Ovary (tissue), 9 donors: ENCODE measurements around the gene EIF3B. TPM values are rescaled to one million over a fixed set of nuclear protein-coding genes. Genes with fewer than 3 reads are reported as not detected.
"Not testable (repeated sequence)": the region's sequence is repeated elsewhere in the genome, so short reads cannot be mapped to it uniquely, and the experiment has no call there.

ENCODE experiments used
- DNase-seq, 5 donors: peaks; one replicate each; pipeline ENCODE4 v3.0.0-alpha.2; 2019 to 2020
- H3K27ac ChIP-seq, 2 donors: fragments of 200-600 bp; one replicate each; pipeline versions ENCODE4 v1.5.1 to v1.8.0; 2019 to 2022
- H3K27me3 ChIP-seq: fragments of 200-600 bp; one replicate; pipeline ENCODE4 v1.8.0; 2022
- H3K36me3 ChIP-seq: fragments of 200-600 bp; sonication (generic); one replicate; pipeline ENCODE4 v1.5.1; 2019
- H3K4me1 ChIP-seq: one replicate; pipeline ENCODE4 v1.8.1; 2013; ENCODE audit warnings: mild to moderate bottlenecking, moderate library complexity; ENCODE audit not compliant: insufficient read depth
- H3K4me3 ChIP-seq: fragments of 200-600 bp; sonication (generic); one replicate; pipeline ENCODE4 v1.5.1; 2017
- H3K9me3 ChIP-seq, 2 donors: fragments of 200-600 bp in 1 of 2; sonication (generic) in 1 of 2; one replicate each; pipeline versions ENCODE4 v1.5.1 to v1.8.1; 2013 to 2019; ENCODE audit warnings: mild to moderate bottlenecking in 1 of 2, moderate library complexity in 1 of 2
- CTCF ChIP-seq, 3 donors: fragments of 450-650 bp in 2 of 3; fragments of 200-600 bp in 1 of 3; IDR thresholded peaks; one replicate each; pipeline versions ENCODE4 v1.5.1 to v1.8.0; 2016 to 2022; ENCODE audit warnings: antibody characterized with exemption in 3 of 3, mild to moderate bottlenecking in 1 of 3
- EP300 ChIP-seq: sonication (generic); formaldehyde crosslinking; IDR thresholded peaks from one replicate; pipeline ENCODE4 v1.6.1; 2017; ENCODE audit warnings: antibody characterized with exemption
- POLR2A ChIP-seq: fragments of 450-650 bp; IDR thresholded peaks from one replicate; pipeline ENCODE4 v1.6.1; 2017; ENCODE audit warnings: antibody characterized with exemption, mild to moderate bottlenecking, moderate library complexity
- WGBS, 3 donors: extraction: QIAGEN DNeasy Blood & Tissue Kit in 1 of 3; methylation state at CpG; one replicate each; pipeline versions ENCODE4 v1.1.5 to v1.1.7; 2013 to 2017; 5-methylcytosine and 5-hydroxymethylcytosine counted together
- intact Hi-C, 4 donors: fragments of 100-400 bp; cut with DNase I; formaldehyde crosslinking; loops; one replicate each; pipeline versions ENCODE4 v1.11.0 to v1.15.1; 2022 to 2023
- polyA plus RNA-seq, 2 donors: library from polyadenylated mRNA; stranded (reverse); fragments of 200-250 nt in 1 of 2; fragments of 350-450 nt in 1 of 2; fragmentation: Illumina TruSeq in 1 of 2; extraction: RNeasy Lipid Tissue Mini Kit (QIAGEN cat#74804) in 1 of 2; gene quantifications; one replicate each; pipeline ENCODE4 v1.2.3, GENCODE V29; 2013 to 2014
- total RNA-seq, 7 donors: library from RNA; depleted of rRNA in 2 of 7; stranded (reverse); fragments of >200 nt in 2 of 7; fragmentation: NEBNext Ultra II Directional in 3 of 7; extraction: Animal tissue kit (Norgen Biotek cat#: 25700) in 3 of 7; gene quantifications; one replicate each; pipeline versions ENCODE4 v1.1.0 to v1.2.4, GENCODE V29; 2016 to 2023
- donor health status: DM: no; HTN: no; CAD: no; lungs with moderate emphysema.
- donor health status: DM: no; HTN: no; CAD: no.
- donor health status: Bipolar disorder and iron deficiency.
- donor health status: DM: yes; HTN: yes; CAD: no.
- donor health status: DM: no; HTN: no; CAD: no.
- donor health status: DM: yes; HTN: yes; CAD: no.

EIF3B gene
- total and polyA plus RNA-seq, 9 donors = 62.3 to 185 (median 114) TPM

- DNase-seq = no peak
- Histone ChIP-seq H3K27ac (no peak overlapping the region), H3K9me3 (no peaks in the 10 kb centered on the region), H3K4me3 (no peak overlapping the region), H3K36me3 (no peaks in the 10 kb centered on the region), H3K4me1 (no peaks in the 10 kb centered on the region), H3K27me3 (no peaks in the 10 kb centered on the region)
- intact Hi-C loops = no loop called here
- 85 to 90% (median 90%) methylated on average over 7 of the region's 7 CpGs for WGBS, 3 donors
- TF ChIP-seq CTCF (IDR thresholded peaks at IDR 0.05) = no peak
- TF ChIP-seq EP300 = no peak
Measured at GRCh38 chr7:2326951-2327350, 27.7 kb upstream of the EIF3B start.

GRCh38 chr7:2330493-2330892, 24.1 kb upstream of the EIF3B start:
- intact Hi-C loops = no loop called here
- no peak for TF ChIP-seq EP300
- no peak for TF ChIP-seq CTCF (IDR thresholded peaks at IDR 0.05)
- no peak for TF ChIP-seq POLR2A
- WGBS, 3 donors = 66 to 76% (median 70%) methylated on average over 2 of the region's 2 CpGs

GRCh38 chr7:2331707-2332106, 22.9 kb upstream of the EIF3B start:
- no peaks in the 10 kb centered on the region for H3K27me3 ChIP-seq
- H3K27ac ChIP-seq = no peak overlapping the region
- no peaks in the 10 kb centered on the region for H3K9me3 ChIP-seq
- intact Hi-C loops = no loop called here
- no peak for DNase-seq
- H3K4me1 ChIP-seq = no peaks in the 10 kb centered on the region
- no peaks in the 10 kb centered on the region for H3K36me3 ChIP-seq
- whole genome bisulfite sequencing, 3 donors = 91 to 96% (median 92%) methylated on average over 6 of the region's 6 CpGs
- TF ChIP-seq EP300 (no peak), POLR2A (no peak), CTCF (IDR thresholded peaks at IDR 0.05) (no peak)
- no peak overlapping the region for H3K4me3 ChIP-seq

More at GRCh38 chr7:2330493-2330892, 24.1 kb upstream of the EIF3B start:
- H3K9me3 ChIP-seq = no peaks in the 10 kb centered on the region
- no peaks in the 10 kb centered on the region for H3K27me3 ChIP-seq
- H3K27ac ChIP-seq = no peak overlapping the region
- H3K4me1 ChIP-seq = no peaks in the 10 kb centered on the region
- H3K4me3 ChIP-seq = no peak overlapping the region
- no peak for DNase-seq
- no peaks in the 10 kb centered on the region for H3K36me3 ChIP-seq

- H3K4me3 ChIP-seq, H3K27me3 ChIP-seq, intact Hi-C loops, H3K4me1 ChIP-seq, H3K27ac ChIP-seq, H3K9me3 ChIP-seq, H3K36me3 ChIP-seq, DNase-seq: not testable (repeated sequence)
- 86 to 92% (median 87%) methylated on average over 4 of the region's 4 CpGs for WGBS, 3 donors
Measured at GRCh38 chr7:2332606-2333231, 21.9 kb upstream of the EIF3B start.

GRCh38 chr7:2336626-2337299, 17.9 kb upstream of the EIF3B start:
- intact Hi-C loops = no loop called here
- Histone ChIP-seq H3K27ac (no peak overlapping the region), H3K4me1 (no peaks in the 10 kb centered on the region), H3K9me3 (no peaks in the 10 kb centered on the region), H3K27me3 (no peaks in the 10 kb centered on the region), H3K4me3 (no peak overlapping the region), H3K36me3 (no peaks in the 10 kb centered on the region)
- no peak for DNase-seq
- 91 to 93% (median 91%) methylated on average over 20 of the region's 20 CpGs for WGBS, 3 donors
- no peak for TF ChIP-seq EP300
- no peak for TF ChIP-seq POLR2A
- TF ChIP-seq CTCF (IDR thresholded peaks at IDR 0.05) = no peak

- WGBS, 3 donors = 49 to 63% (median 52%) methylated on average over 15 of the region's 15 CpGs
- not testable (repeated sequence) for DNase-seq, H3K4me1 ChIP-seq, H3K9me3 ChIP-seq, H3K27me3 ChIP-seq, H3K27ac ChIP-seq, H3K36me3 ChIP-seq
- peak overlapping the region; percentile 18 for H3K4me3 ChIP-seq
- intact Hi-C loops = loop anchor here (2.0 to 10.0 kb wide), 6 partner anchors 37 to 773 kb away; partner anchors contain the start of gene PSMG3 (in 1 of the 4)
Measured at GRCh38 chr7:2347351-2348063, 7.1 kb upstream of the EIF3B start.
